ENCODE data around the gene ZBTB44.

ZBTB44 gene

GRCh38 chr11:130213143-130213978 lies 101.4 kb downstream of the ZBTB44 start:
- peak; percentile 72 for DNase-seq

GRCh38 chr11:130212431-130212961 lies 102.2 kb downstream of the ZBTB44 start:
- peak; percentile 12 for DNase-seq

- peak; percentile 9 for DNase-seq
Measured at GRCh38 chr11:130211781-130212401, 102.8 kb downstream of the ZBTB44 start.

GRCh38 chr11:130211144-130211543 lies 103.6 kb downstream of the ZBTB44 start:
- peak; percentile 8 for DNase-seq

- DNase-seq, result peak; percentile 9
Measured at GRCh38 chr11:130209954-130210854, 104.5 kb downstream of the ZBTB44 start.

- DNase-seq, result no peak
Measured at GRCh38 chr11:130209128-130209932, 105.4 kb downstream of the ZBTB44 start.

- DNase-seq, result no peak
Measured at GRCh38 chr11:130208241-130209127, 106.2 kb downstream of the ZBTB44 start.

- no peak for DNase-seq
Measured at GRCh38 chr11:130206141-130206540, 108.6 kb downstream of the ZBTB44 start.

GRCh38 chr11:130204703-130205095 lies 110.0 kb downstream of the ZBTB44 start:
- no peak for DNase-seq

- no peak for DNase-seq
Measured at GRCh38 chr11:130203766-130204702, 110.7 kb downstream of the ZBTB44 start.

- no peak for DNase-seq
Measured at GRCh38 chr11:130202818-130203689, 111.7 kb downstream of the ZBTB44 start.

GRCh38 chr11:130202009-130202817 lies 112.5 kb downstream of the ZBTB44 start:
- no peak for DNase-seq

- no peak for DNase-seq
Measured at GRCh38 chr11:130201026-130201425, 113.7 kb downstream of the ZBTB44 start.

GRCh38 chr11:130199792-130200191 lies 114.9 kb downstream of the ZBTB44 start:
- no peak for DNase-seq

- no peak for DNase-seq
Measured at GRCh38 chr11:130198964-130199363, 115.8 kb downstream of the ZBTB44 start.

- no peak for DNase-seq
Measured at GRCh38 chr11:130198292-130198691, 116.4 kb downstream of the ZBTB44 start.

- no peak for DNase-seq
Measured at GRCh38 chr11:130197386-130198035, 117.2 kb downstream of the ZBTB44 start.

Measured in femur (tissue), 1 donor.